MCF 10A (cell line): Measurements from ENCODE around the gene MID2. TPM values are rescaled to one million over a fixed set of nuclear protein-coding genes. Genes with fewer than 3 reads are reported as not detected.

Experiments
- BruUV-seq: library from RNA; stranded (reverse); fragments of 400-500 nt; replicated peaks from 2 replicates; lab custom pipeline; 2021; lab: Mats Ljungman, UMichigan
- CTCF ChIA-PET: fragments of 300-600 bp; sonication (Branson Sonifier 250); formaldehyde crosslinking; extraction: SDS; loops from one replicate; lab custom pipeline; 2021; ENCODE audit warnings: antibody characterized with exemption, inconsistent platforms; lab: Yijun Ruan, JAX
- POLR2A ChIA-PET: fragments of 300-600, 350-650 bp; sonication (Branson Sonifier 250); formaldehyde crosslinking; extraction: SDS; loops from one replicate; lab custom pipeline; 2020; ENCODE audit warnings: antibody characterized with exemption, inconsistent platforms; lab: Yijun Ruan, JAX
- DNase-seq: peaks from one replicate; pipeline ENCODE4 v3.0.0-alpha.2; 2018; ENCODE audit not compliant: unreplicated experiment
- H3K27ac Mint-ChIP-seq: one replicate; pipeline ENCODE4 v1.8.0; 2022; ENCODE audit warnings: mild to moderate bottlenecking, low read depth, mixed read lengths; ENCODE audit not compliant: unreplicated experiment
- H3K27me3 Mint-ChIP-seq: one replicate; pipeline ENCODE4 v1.8.0; 2022; ENCODE audit warnings: mixed read lengths; ENCODE audit not compliant: insufficient read depth, unreplicated experiment
- H3K36me3 Mint-ChIP-seq: one replicate; pipeline ENCODE4 v1.8.0; 2022; ENCODE audit warnings: mild to moderate bottlenecking, moderate library complexity, mixed read lengths; ENCODE audit not compliant: insufficient read depth, unreplicated experiment
- H3K4me1 Mint-ChIP-seq: one replicate; pipeline ENCODE4 v1.8.0; 2022; ENCODE audit warnings: mixed read lengths; ENCODE audit not compliant: insufficient read depth, unreplicated experiment
- H3K4me3 Mint-ChIP-seq: one replicate; pipeline ENCODE4 v1.8.0; 2022; ENCODE audit warnings: mild to moderate bottlenecking, moderate library complexity, mixed read lengths; ENCODE audit not compliant: unreplicated experiment
- H3K9me3 Mint-ChIP-seq: one replicate; pipeline ENCODE4 v1.8.0; 2022; ENCODE audit warnings: mixed read lengths; ENCODE audit not compliant: unreplicated experiment
- CTCF ChIP-seq: fragments of 200-600 bp; IDR thresholded peaks from one replicate; pipeline ENCODE4 v1.8.0; 2022; ENCODE audit warnings: antibody characterized with exemption, mild to moderate bottlenecking; ENCODE audit not compliant: unreplicated experiment
- intact Hi-C: fragments of 100-400 bp; cut with micrococcal nuclease; formaldehyde crosslinking; loops from 2 replicates; pipeline ENCODE4 v1.14.1; 2022
- total RNA-seq: library from RNA; stranded (reverse); gene quantifications from 2 replicates; pipeline ENCODE4 v1.2.3, GENCODE V29; 2022

MID2 gene
- total RNA-seq, 1 experiment from 2014 or later = 12.1 TPM

DNA sequence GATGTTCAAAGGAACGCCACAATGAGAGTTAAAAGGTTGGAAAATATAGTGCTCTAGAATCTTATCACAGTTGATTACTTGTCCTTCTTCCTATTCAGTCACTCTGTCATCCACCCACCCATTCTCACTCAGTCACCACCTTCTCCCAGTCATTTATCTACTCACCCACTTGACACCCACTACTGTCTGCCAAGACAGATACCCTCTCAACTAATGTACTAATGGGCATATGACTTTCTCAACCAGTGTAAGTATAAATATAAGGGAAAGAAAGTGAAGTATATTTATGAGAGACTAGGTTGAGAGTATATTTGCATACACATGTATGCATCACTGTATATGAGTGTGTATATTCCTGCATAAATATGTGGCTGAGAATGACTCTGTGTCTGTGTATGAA lies 20.0 kb downstream of the MID2 start:
- no peak overlapping the region for H3K27ac Mint-ChIP-seq
- no peak for TF ChIP-seq CTCF
- H3K4me1 Mint-ChIP-seq = peaks cover 5% of the 10 kb centered on the region
- no peak for DNase-seq
- no peaks in the 10 kb centered on the region for H3K9me3 Mint-ChIP-seq
- CTCF ChIA-PET = interaction anchor here (0.6 kb wide), 1 partner anchor 173 kb away, joined by 3 read pairs; no protein-coding TSS in a partner anchor
- no TSS peak for BruUV-seq
- no peak overlapping the region for H3K4me3 Mint-ChIP-seq
- POLR2A ChIA-PET = no interaction called here
- peaks cover 14% of the 10 kb centered on the region for H3K27me3 Mint-ChIP-seq
- peaks cover 7% of the 10 kb centered on the region for H3K36me3 Mint-ChIP-seq
- intact Hi-C loops = no loop called here

- intact Hi-C loops = no loop called here
- H3K9me3 Mint-ChIP-seq = no peaks in the 10 kb centered on the region
- BruUV-seq = no TSS peak
- no peak overlapping the region for H3K27ac Mint-ChIP-seq
- H3K27me3 Mint-ChIP-seq = peaks cover 28% of the 10 kb centered on the region
- ChIA-PET CTCF (no interaction called here), POLR2A (no interaction called here)
- TF ChIP-seq CTCF = no peak
- H3K4me1 Mint-ChIP-seq = peaks cover 5% of the 10 kb centered on the region
- no peaks in the 10 kb centered on the region for H3K36me3 Mint-ChIP-seq
- no peak overlapping the region for H3K4me3 Mint-ChIP-seq
- no peak for DNase-seq
These were observed 22.9 kb downstream of the MID2 start for GRCh38 chrX:107848591-107848990.

- H3K4me1 Mint-ChIP-seq = peaks cover 5% of the 10 kb centered on the region
- ChIA-PET CTCF (no interaction called here), POLR2A (no interaction called here)
- no peak overlapping the region for H3K4me3 Mint-ChIP-seq
- intact Hi-C loops = no loop called here
- H3K36me3 Mint-ChIP-seq = peaks cover 7% of the 10 kb centered on the region
- TF ChIP-seq CTCF = no peak
- DNase-seq = peak; percentile 11
- H3K27me3 Mint-ChIP-seq = peaks cover 36% of the 10 kb centered on the region
- no TSS peak for BruUV-seq
- no peak overlapping the region for H3K27ac Mint-ChIP-seq
- no peaks in the 10 kb centered on the region for H3K9me3 Mint-ChIP-seq
These were observed 24.2 kb downstream of the MID2 start for GRCh38 chrX:107849747-107850421.

GRCh38 chrX:107850422-107850765 lies 24.7 kb downstream of the MID2 start:
- Mint-ChIP-seq H3K36me3 (peaks cover 12% of the 10 kb centered on the region), H3K4me3 (no peak overlapping the region), H3K27me3 (peaks cover 42% of the 10 kb centered on the region), H3K9me3 (no peaks in the 10 kb centered on the region), H3K4me1 (peaks cover 5% of the 10 kb centered on the region), H3K27ac (no peak overlapping the region)
- ChIA-PET CTCF (no interaction called here), POLR2A (no interaction called here)
- no TSS peak for BruUV-seq
- TF ChIP-seq CTCF = no peak
- no peak for DNase-seq
- intact Hi-C loops = no loop called here
